Activated CD4-positive, CD25-positive, alpha-beta regulatory T cell treated with anti-CD3 and anti-CD28 coated beads, Interleukin-2, amount 50 U/mL, for 72 hours (primary cell): Measurements from ENCODE around the gene GNB5.
"Not testable (repeated sequence)": the region's sequence is repeated elsewhere in the genome, so short reads cannot be mapped to it uniquely, and the experiment has no call there.

Experiments
- DNase-seq: peaks from one replicate; pipeline ENCODE4 v3.0.0; 2021

The GNB5 gene

DNA sequence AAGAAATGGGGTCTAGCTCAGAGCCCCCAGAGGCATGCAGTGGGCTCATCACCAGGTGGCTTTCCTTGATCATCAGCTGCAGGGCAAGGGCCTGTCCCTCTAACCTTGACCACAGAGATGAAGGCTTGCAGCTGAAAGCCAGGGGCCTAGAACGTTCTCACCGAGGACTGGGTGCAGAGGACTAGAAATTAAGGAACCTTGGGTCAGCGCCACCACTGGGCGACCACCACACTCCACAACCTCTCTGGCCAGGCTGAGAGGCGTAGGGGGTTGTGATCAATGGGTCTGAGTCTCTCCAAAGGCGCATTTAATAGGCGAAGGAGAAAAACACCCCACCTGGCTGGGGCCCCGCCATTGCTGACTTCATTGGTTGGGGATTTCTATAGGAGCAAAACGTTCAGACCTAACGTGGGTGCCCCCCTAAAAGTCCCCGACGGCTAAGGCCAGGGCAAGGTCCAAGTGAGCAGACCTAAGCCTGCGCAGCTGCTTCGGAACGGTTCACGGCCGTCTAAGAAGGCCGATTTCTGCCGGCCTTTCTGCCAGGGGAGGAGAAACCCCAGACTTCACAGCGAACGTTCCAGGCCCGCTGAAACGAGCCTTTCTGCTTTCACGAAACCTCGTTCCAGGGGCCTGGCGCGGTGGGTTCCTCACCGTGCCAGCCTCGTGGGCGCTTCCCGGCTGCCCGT, 79.5 kb downstream of the GNB5 start:
- DNase-seq = no peak

GRCh38 chr15:52109559-52110451, 81.4 kb downstream of the GNB5 start:
- no peak for DNase-seq

DNA sequence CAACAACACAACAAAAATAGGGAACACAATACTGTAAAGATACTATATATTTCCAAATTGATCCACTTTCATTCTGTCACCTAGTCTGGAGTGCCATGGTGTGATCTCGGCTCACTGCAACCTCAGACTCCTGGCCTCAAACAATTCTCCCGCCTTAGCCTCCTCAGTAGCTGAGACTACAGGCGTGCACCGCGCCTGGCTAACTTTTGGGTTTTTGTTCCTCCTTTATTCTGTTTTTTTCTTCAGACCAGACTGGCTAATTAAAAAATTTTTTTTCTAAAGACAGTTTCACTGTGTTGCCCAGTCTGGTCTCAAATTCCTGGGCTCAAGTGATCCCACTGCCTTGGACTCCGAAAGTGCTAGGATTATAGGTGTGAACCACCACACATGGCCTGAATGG, 84.0 kb downstream of the GNB5 start:
- DNase-seq = no peak

DNA sequence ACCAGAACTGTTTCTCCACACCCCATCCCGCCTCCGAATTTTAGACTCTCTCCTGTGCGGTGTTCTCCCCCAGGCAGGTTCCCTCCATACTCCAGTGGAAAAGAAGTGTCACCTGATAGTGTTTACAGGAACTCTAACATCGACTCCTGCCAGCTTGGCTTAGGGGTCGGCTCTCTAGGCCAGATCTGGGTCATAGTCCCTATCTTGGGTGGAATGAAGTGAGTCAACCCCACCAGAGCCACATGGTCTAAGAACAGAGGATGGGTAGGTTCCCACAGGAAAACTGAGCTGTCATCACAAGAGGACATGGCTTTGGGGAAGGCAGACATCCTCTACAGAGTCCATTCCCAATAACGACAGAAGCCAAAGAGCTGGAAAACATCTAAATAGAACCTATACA, 84.6 kb downstream of the GNB5 start:
- no peak for DNase-seq

DNA sequence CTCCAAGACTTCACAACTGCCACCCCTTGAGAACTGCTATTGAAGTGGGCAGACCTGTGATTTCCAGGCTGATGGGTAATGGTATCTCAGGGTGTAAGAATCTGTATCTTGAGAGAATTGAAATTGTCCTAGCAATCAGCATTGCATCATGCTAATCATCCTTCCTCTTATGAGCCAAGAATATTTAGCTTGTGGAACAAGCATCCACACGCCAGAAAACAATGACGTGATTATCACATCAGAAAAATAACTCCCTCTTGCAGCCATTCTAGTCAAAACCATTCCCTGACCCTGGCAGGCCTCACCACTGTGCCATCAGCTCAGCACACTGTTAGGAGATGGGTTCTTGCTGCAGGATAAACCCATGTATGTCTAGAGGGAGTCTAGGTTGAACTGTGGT, 85.3 kb downstream of the GNB5 start:
- DNase-seq = no peak

DNA sequence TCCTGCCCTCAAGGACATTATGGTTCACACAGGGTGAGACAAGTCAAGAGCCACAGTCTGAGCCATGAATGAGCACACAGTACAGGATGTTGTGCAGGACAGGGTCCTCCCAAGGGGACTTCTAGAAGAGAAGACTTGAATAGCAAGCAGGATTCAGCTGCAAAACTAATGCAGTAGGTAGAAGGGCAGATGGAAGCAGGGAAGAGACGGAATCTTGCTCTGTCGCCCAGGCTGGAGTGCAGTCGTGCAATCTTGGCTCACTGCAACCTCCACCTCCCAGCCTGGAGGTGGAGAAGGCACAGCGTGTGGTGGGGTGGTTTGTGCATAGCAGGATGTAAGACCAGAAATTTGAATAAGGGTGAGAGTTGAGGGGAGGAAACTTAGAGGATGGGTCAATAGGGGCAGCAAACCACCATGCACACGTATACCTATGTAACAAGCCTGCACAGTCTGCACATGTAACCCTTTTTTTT, 86.6 kb downstream of the GNB5 start:
- DNase-seq = no peak

- no peak for DNase-seq
Measured at GRCh38 chr15:52103217-52104207, 87.7 kb downstream of the GNB5 start.

DNA sequence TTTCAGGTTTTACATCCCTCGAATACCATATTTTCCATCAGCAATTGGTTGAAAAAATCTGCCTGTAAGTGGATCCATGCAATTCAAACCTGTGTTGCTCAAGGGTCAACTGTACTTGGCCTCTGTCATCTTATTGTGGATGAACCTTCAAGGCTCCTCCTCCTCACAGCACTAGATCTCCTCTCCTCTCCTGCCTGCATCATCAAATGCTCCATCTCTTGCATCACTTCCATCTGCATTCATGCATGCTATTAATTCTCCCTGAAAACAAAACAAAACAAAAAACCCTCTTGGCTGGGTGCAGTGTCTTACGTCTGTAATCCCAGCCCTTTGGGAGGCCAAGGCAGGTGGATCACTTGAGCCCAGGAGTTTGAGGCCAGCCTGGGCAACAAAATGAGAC, 88.7 kb downstream of the GNB5 start:
- DNase-seq = no peak

GRCh38 chr15:52101542-52102323, 89.5 kb downstream of the GNB5 start:
- DNase-seq = no peak

- no peak for DNase-seq
Measured at GRCh38 chr15:52100807-52101442, 90.3 kb downstream of the GNB5 start.

DNA sequence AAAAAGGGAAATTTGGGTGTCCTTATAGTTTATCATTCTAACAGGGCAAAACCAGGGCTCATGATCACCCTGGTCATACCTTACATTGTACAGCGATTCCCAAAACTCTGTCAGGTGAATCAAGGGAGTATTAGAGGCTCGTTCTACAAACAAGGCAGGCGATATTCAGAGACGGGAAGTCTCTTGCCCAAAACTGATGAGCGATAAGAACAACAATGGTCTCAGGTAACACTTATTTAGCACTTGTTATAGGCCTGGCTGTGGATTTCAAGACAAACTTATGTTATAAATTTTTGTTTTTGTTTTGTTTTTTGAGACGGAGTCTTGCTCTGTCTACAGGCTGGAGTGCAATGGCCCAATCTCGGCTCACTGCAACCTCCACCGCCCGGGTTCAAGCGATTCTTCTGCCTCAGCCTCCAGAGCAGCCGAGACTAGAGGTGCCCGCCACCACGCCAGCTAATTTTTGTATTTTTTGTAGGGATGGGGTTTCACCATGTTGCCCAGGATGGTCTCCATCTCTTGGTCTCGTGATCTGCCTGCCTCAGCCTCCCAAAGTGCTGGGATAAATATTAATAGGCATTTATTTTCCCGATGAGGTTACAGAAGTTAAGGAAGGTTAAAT, 91.4 kb downstream of the GNB5 start:
- DNase-seq = no peak

- no peak for DNase-seq
Measured at GRCh38 chr15:52098323-52098722, 92.9 kb downstream of the GNB5 start.

DNA sequence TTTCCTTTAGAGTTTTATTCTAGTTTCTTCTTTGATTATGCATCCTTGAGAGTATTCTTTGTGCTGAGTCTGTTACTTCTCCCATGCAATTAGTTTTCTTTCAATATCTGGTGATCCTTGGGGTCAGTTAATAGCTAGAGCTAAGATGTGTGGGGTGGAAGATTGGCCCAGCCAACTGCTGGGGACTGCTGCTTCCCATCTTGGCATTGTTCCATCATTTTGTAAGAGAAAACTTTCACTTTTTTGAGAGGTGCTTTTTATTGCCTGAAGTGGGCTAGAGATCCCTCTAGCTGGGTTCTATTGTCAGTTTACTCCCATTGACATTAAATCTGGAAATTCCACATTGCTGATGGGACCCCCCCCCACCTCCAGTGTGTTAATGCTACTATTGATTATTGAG, 94.0 kb downstream of the GNB5 start:
- DNase-seq = no peak

GRCh38 chr15:52096536-52096935, 94.7 kb downstream of the GNB5 start:
- not testable (repeated sequence) for DNase-seq

- DNase-seq = no peak
Measured at GRCh38 chr15:52095597-52096262, 95.5 kb downstream of the GNB5 start.

GRCh38 chr15:52094811-52095584, 96.2 kb downstream of the GNB5 start:
- no peak for DNase-seq

DNA sequence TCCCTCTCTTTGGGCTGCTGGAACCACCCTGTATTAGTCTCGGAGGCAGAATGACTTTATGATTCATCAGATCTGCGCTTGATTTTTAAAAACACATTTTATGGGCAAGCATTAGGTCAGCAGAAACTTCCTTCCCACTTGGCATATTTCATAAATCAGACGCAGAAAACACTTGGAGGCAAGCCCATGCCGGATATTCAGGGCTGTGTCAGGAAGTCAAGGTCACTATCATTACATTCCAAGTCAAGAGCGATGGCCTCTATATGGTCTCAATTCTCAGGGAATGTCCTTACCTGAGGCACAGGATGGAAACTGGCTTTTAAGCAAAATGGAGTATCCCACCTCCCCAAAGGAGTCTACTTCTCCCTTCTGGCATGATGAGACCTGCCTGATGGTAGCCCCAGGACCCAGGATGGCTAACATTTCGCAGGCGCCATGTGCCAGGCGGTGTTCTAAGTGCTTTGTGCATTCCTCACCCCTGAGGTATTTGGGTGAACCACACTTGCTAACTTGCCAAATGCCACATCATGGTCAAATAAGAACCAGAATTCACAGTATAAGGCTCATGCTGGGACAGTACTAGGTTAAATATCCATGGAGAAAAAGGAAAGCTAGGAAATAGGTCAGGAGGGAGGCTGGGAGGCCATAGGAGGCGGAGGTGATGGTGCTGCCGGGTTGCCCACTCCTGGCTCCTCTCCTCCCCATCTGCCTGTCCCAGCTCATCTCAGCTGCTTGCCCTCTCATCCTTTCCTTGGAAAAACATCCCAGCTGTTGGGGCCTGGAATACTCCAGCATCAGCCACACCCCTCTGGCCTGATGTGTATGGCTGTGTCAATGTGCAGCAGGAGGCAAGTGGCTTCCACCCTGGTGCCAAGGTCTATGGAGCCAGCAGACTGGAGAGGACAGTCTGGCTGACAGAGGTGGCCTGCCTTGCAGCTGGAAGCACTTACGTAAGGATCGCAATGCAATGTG, 97.4 kb downstream of the GNB5 start:
- no peak for DNase-seq

- no peak for DNase-seq
Measured at GRCh38 chr15:52093167-52093538, 98.0 kb downstream of the GNB5 start.

DNA sequence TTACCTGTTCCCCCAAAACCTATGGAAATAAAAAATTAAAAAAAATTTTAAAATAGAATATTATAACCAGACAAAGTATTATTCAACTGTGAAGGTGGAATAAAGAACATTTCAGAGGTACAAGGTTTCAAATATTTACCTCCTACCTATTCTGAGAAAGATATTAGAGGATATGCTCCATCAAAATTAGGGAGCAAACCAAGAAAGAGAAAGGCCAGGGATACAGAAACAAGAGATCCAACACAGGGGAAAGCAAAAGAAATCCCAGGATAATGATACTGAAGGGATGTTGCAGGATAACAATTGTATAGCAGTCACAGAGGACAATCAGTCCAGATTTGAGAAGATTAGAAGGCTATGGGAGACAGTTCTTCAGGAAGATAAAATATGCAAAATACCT, 101.0 kb downstream of the GNB5 start:
- DNase-seq = no peak
